GM13977 (cell line): ENCODE results near the gene EXOC1L.

ENCODE experiments used
- DNase-seq: peaks from one replicate; pipeline ENCODE4 v3.0.0; 2012; ENCODE audit warnings: low spot score
- CTCF ChIP-seq: IDR thresholded peaks from 2 replicates; pipeline ENCODE4 v1.5.1; 2012; ENCODE audit warnings: mild to moderate bottlenecking, control low read depth; ENCODE audit not compliant: insufficient read depth; ENCODE audit errors: extremely low read depth, missing control alignments
- in situ Hi-C: fragments of 300-500 bp; cut with MboI; formaldehyde crosslinking; loops from one replicate; pipeline ENCODE4 v1.12.0; 2022; ENCODE audit warnings: low sequenced_read_pairs, low pct_unique_long_range_greater_than_20kb, mixed read lengths, inconsistent platforms; ENCODE audit not compliant: unreplicated experiment

EXOC1L gene

GRCh38 chr4:55849724-55850123 lies 30.1 kb downstream of the EXOC1L start:
- in situ Hi-C loops, result no loop called here
- DNase-seq, result no peak
- no peak for TF ChIP-seq CTCF

- in situ Hi-C loops, result no loop called here
- TF ChIP-seq CTCF, result no peak
- no peak for DNase-seq
Measured at GRCh38 chr4:55851885-55852284, 32.3 kb downstream of the EXOC1L start.

GRCh38 chr4:55853484-55854046 lies 34.0 kb downstream of the EXOC1L start, which contains the start of gene EXOC1:
EXOC1 (plus strand) TSS chr4:55853648; CDS start chr4:55858324, 4,676 bp downstream.
- in situ Hi-C loops, result no loop called here
- DNase-seq, result peak; percentile 90

GRCh38 chr4:55854129-55854528 lies 34.5 kb downstream of the EXOC1L start:
- in situ Hi-C loops, result no loop called here
- TF ChIP-seq CTCF, result no peak
- no peak for DNase-seq

More at GRCh38 chr4:55853484-55854046, 34.0 kb downstream of the EXOC1L start, which contains the start of gene EXOC1:
- TF ChIP-seq CTCF, result no peak

- DNase-seq, result no peak
Measured at GRCh38 chr4:55857586-55857985, 38.0 kb downstream of the EXOC1L start.

GRCh38 chr4:55859711-55860110 lies 40.1 kb downstream of the EXOC1L start:
- no peak for TF ChIP-seq CTCF
- in situ Hi-C loops, result no loop called here
- no peak for DNase-seq

More at GRCh38 chr4:55857586-55857985, 38.0 kb downstream of the EXOC1L start:
- in situ Hi-C loops, result no loop called here
- TF ChIP-seq CTCF, result no peak

GRCh38 chr4:55864577-55865223 lies 45.1 kb downstream of the EXOC1L start:
- in situ Hi-C loops, result no loop called here
- DNase-seq, result no peak
- TF ChIP-seq CTCF, result no peak
